SK-N-MC (cell line): ENCODE measurements around the gene STPG3.
"Not testable (repeated sequence)": the region's sequence is repeated elsewhere in the genome, so short reads cannot be mapped to it uniquely, and the experiment has no call there.

Experiments
- DNase-seq: peaks from one replicate; pipeline ENCODE4 v3.0.0-alpha.2; 2011; ENCODE audit warnings: low read depth, low spot score
- H3K27ac ChIP-seq: fragments of 200-600 bp; sonication (generic); 2 replicates; pipeline ENCODE4 v1.5.1; 2016; ENCODE audit warnings: mixed run types
- H3K36me3 ChIP-seq: fragments of 200-600 bp; sonication (generic); 2 replicates; pipeline ENCODE4 v1.6.1; 2017; ENCODE audit warnings: antibody characterized with exemption, low read length, mixed read lengths; ENCODE audit not compliant: insufficient read depth
- H3K4me3 ChIP-seq: fragments of 200-600 bp; sonication (generic); 2 replicates; pipeline ENCODE4 v1.5.1; 2016
- H3K9ac ChIP-seq: fragments of 200-600 bp; sonication (generic); 2 replicates; pipeline ENCODE4 v1.8.0; 2017; ENCODE audit warnings: mixed run types, mixed read lengths; ENCODE audit not compliant: insufficient read length
- H3K9me3 ChIP-seq: fragments of 200-600 bp; sonication (generic); 2 replicates; pipeline ENCODE4 v1.6.1; 2017; ENCODE audit warnings: low read depth, mild to moderate bottlenecking, antibody characterized with exemption, low read length, moderate library complexity, mixed read lengths
- EZH2 ChIP-seq: fragments of 200-600 bp; sonication (generic); IDR thresholded peaks from one replicate; pipeline ENCODE4 v1.6.1; 2017; ENCODE audit warnings: antibody characterized with exemption
- FOXP2 ChIP-seq: optimal IDR thresholded peaks from 2 replicates; pipeline ENCODE3; 2011; ENCODE audit warnings: mild to moderate bottlenecking, moderate library complexity; ENCODE audit not compliant: insufficient read depth; ENCODE audit errors: extremely low read length, control extremely low read depth
- POLR2AphosphoS5 ChIP-seq: IDR thresholded peaks from 2 replicates; pipeline ENCODE4 v1.6.1; 2012; ENCODE audit warnings: mild to moderate bottlenecking, low read depth, low read length, borderline replicate concordance

STPG3 gene

GRCh38 chr9:137236238-137236935 lies 14.7 kb upstream of the STPG3 start:
- no peak overlapping the region for H3K27ac ChIP-seq
- TF ChIP-seq POLR2AphosphoS5 (no peak), FOXP2 (no peak), EZH2 (no peak)
- H3K9me3 ChIP-seq: no peaks in the 10 kb centered on the region
- H3K4me3 ChIP-seq: peak overlapping the region; percentile 49
- DNase-seq: no peak
- no peak overlapping the region for H3K9ac ChIP-seq
- no peaks in the 10 kb centered on the region for H3K36me3 ChIP-seq

DNA sequence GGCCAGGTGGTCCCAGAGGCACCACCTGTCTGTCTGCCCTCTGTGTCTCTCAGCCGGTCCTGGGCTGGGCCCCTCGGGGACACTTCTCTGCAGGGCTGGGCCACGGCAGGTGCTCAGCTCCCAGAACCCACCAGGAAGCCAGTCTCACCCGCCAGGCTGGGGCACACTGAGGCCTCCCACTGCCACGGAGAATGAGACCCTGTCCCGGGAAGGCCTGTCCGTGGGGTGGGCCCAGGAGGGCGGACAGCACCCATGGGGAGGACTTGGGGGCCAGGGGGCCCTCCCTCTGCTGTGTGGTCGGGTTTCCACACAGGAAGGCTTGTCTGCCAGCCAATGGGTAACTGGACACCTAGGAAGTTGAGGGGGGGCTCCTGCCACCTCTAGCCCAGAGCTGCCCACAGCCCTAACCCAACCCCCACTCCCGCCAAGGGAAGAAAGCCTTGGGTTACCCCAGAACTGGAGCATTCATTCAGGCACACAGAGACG lies 14.1 kb upstream of the STPG3 start:
- Histone ChIP-seq H3K36me3 (peaks cover 3% of the 10 kb centered on the region), H3K4me3 (peak overlapping the region; percentile 31), H3K9me3 (no peaks in the 10 kb centered on the region), H3K27ac (no peak overlapping the region), H3K9ac (no peak overlapping the region)
- no peak for TF ChIP-seq FOXP2
- TF ChIP-seq POLR2AphosphoS5: no peak
- no peak for TF ChIP-seq EZH2
- no peak for DNase-seq

GRCh38 chr9:137237759-137238726 lies 13.0 kb upstream of the STPG3 start:
- DNase-seq: no peak
- Histone ChIP-seq H3K27ac (no peak overlapping the region), H3K9ac (no peak overlapping the region), H3K4me3 (no peak overlapping the region), H3K36me3 (peaks cover 14% of the 10 kb centered on the region), H3K9me3 (no peaks in the 10 kb centered on the region)
- no peak for TF ChIP-seq POLR2AphosphoS5
- TF ChIP-seq EZH2: no peak
- TF ChIP-seq FOXP2: no peak

DNA sequence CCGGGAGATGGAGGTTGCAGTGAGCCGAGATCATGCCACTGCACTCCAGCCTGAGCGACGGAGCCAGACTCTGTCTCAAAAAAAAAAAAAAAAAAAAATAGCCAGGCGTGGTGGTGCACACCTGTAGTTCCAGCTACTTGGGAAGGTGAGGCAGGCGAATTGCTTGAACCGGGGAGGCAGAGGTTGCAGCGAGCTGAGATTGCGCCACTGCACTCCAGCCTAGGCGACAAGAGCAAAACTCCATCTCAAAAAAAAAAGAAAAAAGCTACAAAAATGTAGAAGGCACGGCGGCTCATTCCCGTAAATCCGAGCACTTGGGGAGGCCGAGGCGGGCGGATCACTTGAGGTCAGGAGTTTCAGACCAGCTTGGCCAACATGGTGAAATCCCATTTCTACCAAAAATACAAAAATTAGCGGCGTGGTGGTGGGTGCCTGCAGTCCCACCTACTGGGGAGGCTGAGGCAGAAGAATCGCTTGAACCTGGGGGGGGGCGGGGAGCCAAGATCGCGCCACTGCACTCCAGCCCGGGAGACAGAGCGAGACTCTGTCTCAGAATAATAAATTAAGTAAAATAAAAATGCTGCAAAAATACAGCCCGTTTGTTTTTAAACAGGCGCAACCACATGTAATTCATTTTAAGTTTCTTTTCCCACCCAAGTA lies 11.4 kb upstream of the STPG3 start:
- Histone ChIP-seq H3K4me3 (peak overlapping the region; percentile 80), H3K36me3 (peaks cover 21% of the 10 kb centered on the region), H3K9ac (peak overlapping the region; percentile 88), H3K27ac (peak overlapping the region; percentile 85)
- not testable (repeated sequence) for DNase-seq, H3K9me3 ChIP-seq

- Histone ChIP-seq H3K4me3 (peak overlapping the region; percentile 80), H3K9me3 (no peaks in the 10 kb centered on the region), H3K36me3 (peaks cover 21% of the 10 kb centered on the region), H3K27ac (peak overlapping the region; percentile 85), H3K9ac (peak overlapping the region; percentile 88)
- no peak for TF ChIP-seq FOXP2
- peak; percentile 38; the same call in 1 of the 2 replicates for TF ChIP-seq POLR2AphosphoS5
- DNase-seq: no peak
Observed at GRCh38 chr9:137240318-137240840, 10.7 kb upstream of the STPG3 start.

DNA sequence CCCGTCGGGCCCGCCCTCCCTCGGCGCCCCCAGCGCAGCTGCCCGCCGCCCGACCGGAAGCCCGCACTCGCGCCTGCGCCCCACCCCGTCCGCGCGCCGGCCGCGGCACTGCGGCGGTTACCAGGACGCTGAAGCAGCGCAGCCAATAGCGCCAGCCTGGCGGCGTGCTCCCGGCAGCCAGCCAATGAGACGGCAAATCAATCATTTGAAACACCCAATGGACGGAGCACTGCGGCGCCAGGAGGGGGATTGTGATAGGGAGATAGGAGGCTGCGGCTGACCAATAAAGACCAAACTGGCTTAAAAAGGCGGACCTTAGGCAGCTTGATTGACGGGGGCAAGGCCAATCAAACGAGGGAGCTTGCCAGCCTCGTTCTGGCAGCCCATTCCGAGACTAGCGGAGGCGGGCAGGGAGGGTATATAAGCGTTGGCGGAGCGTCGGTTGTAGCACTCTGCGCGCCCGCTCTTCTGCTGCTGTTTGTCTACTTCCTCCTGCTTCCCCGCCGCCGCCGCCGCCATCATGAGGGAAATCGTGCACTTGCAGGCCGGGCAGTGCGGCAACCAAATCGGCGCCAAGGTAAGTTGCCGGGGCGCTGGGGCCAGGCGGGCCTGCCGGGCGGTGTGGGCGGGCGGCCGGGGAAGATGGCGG lies 10.1 kb upstream of the STPG3 start, which contains the start of gene TUBB4B:
Gene TUBB4B (plus strand): TSS at position 447 of the 649 bp plus-strand sequence. CDS start 74 bp downstream, at position 521.
- TF ChIP-seq FOXP2 (peak; percentile 66), POLR2AphosphoS5 (peak; percentile 100), EZH2 (no peak)
- H3K36me3 ChIP-seq: peaks cover 21% of the 10 kb centered on the region
- peak within 1 kb of the TSS; percentile 85 for H3K27ac ChIP-seq
- peak within 1 kb of the TSS; percentile 91 for H3K9ac ChIP-seq
- H3K9me3 ChIP-seq: no peaks in the 10 kb centered on the region
- DNase-seq: peak; percentile 100
- H3K4me3 ChIP-seq: peak within 1 kb of the TSS; percentile 90

GRCh38 chr9:137241490-137242268 lies 9.4 kb upstream of the STPG3 start:
- Histone ChIP-seq H3K4me3 (peak overlapping the region; percentile 90), H3K9ac (peak overlapping the region; percentile 91), H3K36me3 (peaks cover 21% of the 10 kb centered on the region), H3K27ac (no peak overlapping the region), H3K9me3 (no peaks in the 10 kb centered on the region)
- no peak for DNase-seq
- TF ChIP-seq POLR2AphosphoS5: no peak
- TF ChIP-seq FOXP2: no peak
- no peak for TF ChIP-seq EZH2
